ENCODE measurements around the gene ZNF474.

GRCh38 chr5:122156724-122157325, 27.5 kb downstream of the ZNF474 start:
- TF ChIP-seq CTCF (IDR thresholded peaks at IDR 0.05) (no peak), POLR2A (IDR thresholded peaks at IDR 0.05) (no peak), EP300 (IDR thresholded peaks at IDR 0.05) (no peak)

Data from ovary (tissue), 3 donors.